A549 (cell line): ENCODE results near the gene NCBP3. TPM values are rescaled to one million over a fixed set of nuclear protein-coding genes. Genes with fewer than 3 reads are reported as not detected.
A peak's percentile ranks its signal among the peaks of the same experiment; 100 is the strongest.

Experiments used
- ATAC-seq, 2 experiments: fragments of 200-7000 bp in 1 of 2; fragments of >200 bp in 1 of 2; cut with Nextera tagmentation in 1 of 2; cut with Tn5 transposase in 1 of 2; 3 replicates each; pipeline versions ENCODE4 v1.8.0 to v1.9.1; 2018 to 2020; ENCODE audit warnings: mild to moderate bottlenecking in 1 of 2, moderate library complexity in 1 of 2
- CTCF ChIA-PET: fragments of 300-600 bp; sonication (Branson Sonifier 250); formaldehyde crosslinking; extraction: SDS; loops from one replicate; lab custom pipeline; 2021; ENCODE audit warnings: antibody characterized with exemption, inconsistent platforms; lab: Yijun Ruan, JAX
- POLR2A ChIA-PET: fragments of 350-600 bp; formaldehyde crosslinking; extraction: SDS; loops from one replicate; lab custom pipeline; 2021; ENCODE audit warnings: antibody characterized with exemption, inconsistent platforms; lab: Yijun Ruan, JAX
- DNase-seq, 2 experiments: peaks; one replicate each; pipeline versions ENCODE4 v3.0.0 to v3.0.0-alpha.2; 2011 to 2016; ENCODE audit warnings: low read depth in 1 of 2, low spot score in 1 of 2
- FAIRE-seq: peaks from 2 replicates; lab custom pipeline; 2011; peaks lifted over from hg19 to GRCh38; lab: Jason Lieb, UNC
- H3K27ac ChIP-seq, 2 experiments: fragments of >200 bp; sonication (Bioruptor Twin); formaldehyde crosslinking; 3 replicates each; pipeline ENCODE4 v1.5.1; 2016 to 2017
- H3K4me1 ChIP-seq: fragments of >200 bp; sonication (Bioruptor Twin); formaldehyde crosslinking; 3 replicates; pipeline ENCODE4 v1.6.1; 2016
- H3K4me2 ChIP-seq: fragments of >200 bp; sonication (Bioruptor Twin); formaldehyde crosslinking; 3 replicates; pipeline ENCODE4 v1.6.1; 2016
- H3K4me3 ChIP-seq: fragments of >200 bp; sonication (Bioruptor Twin); formaldehyde crosslinking; 3 replicates; pipeline ENCODE4 v1.5.1; 2016
- H3K9me3 ChIP-seq: fragments of >200 bp; sonication (Bioruptor Twin); formaldehyde crosslinking; 3 replicates; pipeline ENCODE4 v1.6.1; 2016
- CBX8 ChIP-seq: fragments of 200-600 bp; sonication (generic); IDR thresholded peaks from 2 replicates; pipeline ENCODE4 v1.6.1; 2016
- E2F6 ChIP-seq: IDR thresholded peaks from 2 replicates; pipeline ENCODE4 v1.6.1; 2012; ENCODE audit warnings: low read depth, borderline replicate concordance
- EHMT2 ChIP-seq: fragments of 200-600 bp; sonication (generic); IDR thresholded peaks from 2 replicates; pipeline ENCODE4 v1.6.1; 2016; ENCODE audit warnings: antibody characterized with exemption, low read depth, mild to moderate bottlenecking, moderate library complexity
- ESRRA ChIP-seq: fragments of 150-350 bp; IDR thresholded peaks from 2 replicates; pipeline ENCODE4 v1.6.1; 2014; ENCODE audit warnings: mild to moderate bottlenecking, low read length, borderline replicate concordance
- FOSL2 ChIP-seq, 2 experiments: fragments of 450-650 bp in 1 of 2; fragments of >200 bp in 1 of 2; sonication (Bioruptor Twin) in 1 of 2; formaldehyde crosslinking; IDR thresholded peaks; 2 replicates each; pipeline versions ENCODE4 v1.5.0 to v1.6.1; 2016 to 2020; ENCODE audit warnings: mild to moderate bottlenecking in 1 of 2, moderate library complexity in 1 of 2
- GATA3 ChIP-seq: IDR thresholded peaks from 2 replicates; pipeline ENCODE4 v1.6.1; 2012; ENCODE audit warnings: borderline replicate concordance
- HEYL ChIP-seq: fragments of 250-450 bp; sonication (Bioruptor Pico); IDR thresholded peaks from 2 replicates; pipeline ENCODE4 v1.8.0; 2021; ENCODE audit warnings: mild to moderate bottlenecking, moderate library complexity
- HOXB5 ChIP-seq: fragments of 250-450 bp; sonication (Bioruptor Pico); IDR thresholded peaks from 2 replicates; pipeline ENCODE4 v1.5.0; 2020; ENCODE audit warnings: mild to moderate bottlenecking, moderate library complexity
- KDM1A ChIP-seq: fragments of 200-600 bp; sonication (generic); IDR thresholded peaks from 2 replicates; pipeline ENCODE4 v1.6.1; 2016; ENCODE audit warnings: low read depth, mild to moderate bottlenecking
- MYC ChIP-seq: IDR thresholded peaks from 2 replicates; pipeline ENCODE4 v1.6.1; 2012; ENCODE audit warnings: mild to moderate bottlenecking, inconsistent platforms, low read length, improper control_type of control experiment, borderline replicate concordance
- NFE2L2 ChIP-seq: fragments of 150-350 bp; conservative IDR thresholded peaks from 2 replicates; pipeline ENCODE4 v1.6.1; 2014; ENCODE audit warnings: low read length
- NPAS2 ChIP-seq: fragments of 250-450 bp; sonication (Bioruptor Pico); IDR thresholded peaks from 2 replicates; pipeline ENCODE4 v1.8.0; 2022; ENCODE audit warnings: mild to moderate bottlenecking, moderate library complexity, borderline replicate concordance
- PHF8 ChIP-seq: fragments of 200-600 bp; sonication (generic); IDR thresholded peaks from 2 replicates; pipeline ENCODE4 v1.6.1; 2016; ENCODE audit warnings: low read depth, mild to moderate bottlenecking, antibody characterized with exemption, moderate library complexity, borderline replicate concordance
- POLR2A ChIP-seq: IDR thresholded peaks from 2 replicates; pipeline ENCODE4 v1.6.1; 2012; ENCODE audit warnings: mild to moderate bottlenecking, low read length
- RARB ChIP-seq: fragments of 250-450 bp; sonication (Bioruptor Pico); IDR thresholded peaks from 2 replicates; pipeline ENCODE4 v1.8.0; 2021; ENCODE audit warnings: mild to moderate bottlenecking, moderate library complexity
- RFX5 ChIP-seq: fragments of 450-650 bp; IDR thresholded peaks from 2 replicates; pipeline ENCODE4 v1.7.1; 2014; ENCODE audit warnings: antibody characterized with exemption, mild to moderate bottlenecking, moderate library complexity
- WGBS: methylation state at CpG from one replicate; pipeline ENCODE4 v1.1.6; 2017; ENCODE audit errors: missing lambda C conversion rate; 5-methylcytosine and 5-hydroxymethylcytosine counted together
- polyA plus RNA-seq, 4 experiments: library from polyadenylated mRNA; depleted of rRNA in 3 of 4; stranded (reverse); fragments of >200 nt; fragmentation: RNase III in 1 of 4; extraction: RNeasy Plus Mini Kit Qiagen cat#74134 plus additional on column Dnase treatment in 1 of 4; gene quantifications; 2 replicates in 3 of 4; 3 replicates in 1 of 4; pipeline ENCODE4 v1.2.3, GENCODE V29; 2011 to 2017
- TF ChIP-seq, protein P1 (sequence below): IDR thresholded peaks from 2 replicates; pipeline ENCODE4 v1.6.1; 2012
- TF ChIP-seq, protein P2 (sequence below): fragments of 200-600 bp; sonication (generic); IDR thresholded peaks from 2 replicates; pipeline ENCODE4 v1.6.1; 2016; ENCODE audit warnings: antibody characterized with exemption, mild to moderate bottlenecking, moderate library complexity

The NCBP3 gene
- polyA plus RNA-seq, 2 of the 4 experiments (the other 2 are of a cell fraction) = 32.7 to 36.6 TPM

GRCh38 chr17:3780986-3781385 is 65.1 kb downstream of the NCBP3 start (continued):
- TF ChIP-seq FOSL2 (IDR thresholded peaks at IDR 0.05) (no peak), FOSL2 (CRISPR knock-in tag; IDR thresholded peaks at IDR 0.05) (no peak), NFE2L2 (no peak), NPAS2 (CRISPR knock-in tag) (no peak), PHF8 (no peak), E2F6 (no peak), CBX8 (no peak)
- TF ChIP-seq, protein P1, sequence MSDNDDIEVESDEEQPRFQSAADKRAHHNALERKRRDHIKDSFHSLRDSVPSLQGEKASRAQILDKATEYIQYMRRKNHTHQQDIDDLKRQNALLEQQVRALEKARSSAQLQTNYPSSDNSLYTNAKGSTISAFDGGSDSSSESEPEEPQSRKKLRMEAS = no peak

DNA sequence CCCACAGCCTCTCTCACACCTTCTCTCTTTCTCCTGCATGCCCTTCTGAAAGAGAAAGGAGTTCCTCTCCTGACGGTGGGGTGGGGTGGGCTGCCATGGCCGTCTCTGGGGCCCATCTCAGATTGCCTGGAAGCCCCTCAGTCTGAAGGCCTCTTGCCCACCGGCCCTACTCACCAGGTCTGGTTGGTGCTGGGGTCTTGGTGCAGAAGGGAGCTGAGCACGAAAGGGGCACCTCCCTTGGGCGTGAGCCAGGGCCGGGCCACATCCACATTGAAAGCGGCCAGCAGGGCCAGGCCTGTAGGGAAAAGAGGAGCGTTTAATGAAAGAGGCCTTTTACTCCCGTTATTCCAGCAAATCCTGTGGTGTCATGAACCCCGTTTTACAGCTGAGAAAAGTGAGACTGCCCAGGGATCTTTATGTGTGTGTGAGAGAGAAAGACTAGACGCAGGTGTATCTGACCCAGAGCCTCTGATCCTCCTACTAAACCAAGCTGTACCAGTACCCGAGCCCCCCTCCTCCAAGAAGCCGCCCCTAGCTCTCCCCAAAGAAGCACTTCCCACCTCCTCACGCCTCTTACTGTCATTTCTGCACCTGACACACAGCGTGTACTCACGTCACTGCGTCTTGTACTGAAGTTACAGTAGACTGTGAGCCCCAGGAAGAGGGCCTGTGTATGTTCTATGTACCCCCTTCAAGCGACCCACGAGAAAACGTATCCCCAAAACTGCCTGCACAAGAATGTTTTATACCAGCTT is 68.5 kb downstream of the NCBP3 start:
- H3K9me3 ChIP-seq = no peaks in the 10 kb centered on the region
- no peak overlapping the region for H3K27ac ChIP-seq
- 71% methylated on average over 20 of the region's 20 CpGs for WGBS
- H3K4me1 ChIP-seq = peaks cover 13% of the 10 kb centered on the region
- POLR2A ChIA-PET = no interaction called here
- CTCF ChIA-PET = interaction anchor here (0.8 to 8.2 kb wide), 6 partner anchors 12 to 729 kb away, joined by 3 to 57 read pairs (median 4); no protein-coding TSS in a partner anchor
- no peak for TF ChIP-seq EHMT2
- no peak for TF ChIP-seq HEYL (CRISPR knock-in tag)
- TF ChIP-seq MYC = no peak
- no peak for TF ChIP-seq RFX5
- FAIRE-seq (no peak), DNase-seq (no peak), ATAC-seq (no peak)
- H3K4me3 ChIP-seq = no peak overlapping the region
- H3K4me2 ChIP-seq = no peak overlapping the region

DNA sequence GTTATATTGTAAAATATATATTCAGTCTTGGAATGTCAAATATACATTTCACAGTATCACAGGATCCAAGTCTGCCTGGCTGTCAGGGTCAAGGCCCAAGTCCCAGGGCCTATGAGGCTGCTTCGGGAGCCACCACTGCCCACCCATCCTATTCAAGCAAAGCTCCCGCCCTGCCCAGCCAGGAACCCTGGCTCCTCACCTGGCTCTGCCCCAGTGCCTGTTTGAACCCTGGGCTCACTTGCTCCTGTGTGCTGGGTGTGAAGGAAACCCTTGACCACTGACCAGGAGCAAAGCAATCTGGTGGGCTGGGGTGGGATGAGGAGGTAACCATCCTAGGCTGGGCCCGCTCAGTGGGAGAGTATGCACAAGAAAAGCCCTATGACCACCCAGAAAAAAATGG is 72.1 kb downstream of the NCBP3 start:
- DNase-seq (no peak), ATAC-seq (no peak), FAIRE-seq (no peak)
- H3K4me3 ChIP-seq = no peak overlapping the region
- TF ChIP-seq KDM1A (no peak), ESRRA (no peak), HOXB5 (CRISPR knock-in tag) (no peak), E2F6 (no peak), POLR2A (no peak), GATA3 (no peak), RARB (CRISPR knock-in tag) (no peak)
- TF ChIP-seq, protein P2, sequence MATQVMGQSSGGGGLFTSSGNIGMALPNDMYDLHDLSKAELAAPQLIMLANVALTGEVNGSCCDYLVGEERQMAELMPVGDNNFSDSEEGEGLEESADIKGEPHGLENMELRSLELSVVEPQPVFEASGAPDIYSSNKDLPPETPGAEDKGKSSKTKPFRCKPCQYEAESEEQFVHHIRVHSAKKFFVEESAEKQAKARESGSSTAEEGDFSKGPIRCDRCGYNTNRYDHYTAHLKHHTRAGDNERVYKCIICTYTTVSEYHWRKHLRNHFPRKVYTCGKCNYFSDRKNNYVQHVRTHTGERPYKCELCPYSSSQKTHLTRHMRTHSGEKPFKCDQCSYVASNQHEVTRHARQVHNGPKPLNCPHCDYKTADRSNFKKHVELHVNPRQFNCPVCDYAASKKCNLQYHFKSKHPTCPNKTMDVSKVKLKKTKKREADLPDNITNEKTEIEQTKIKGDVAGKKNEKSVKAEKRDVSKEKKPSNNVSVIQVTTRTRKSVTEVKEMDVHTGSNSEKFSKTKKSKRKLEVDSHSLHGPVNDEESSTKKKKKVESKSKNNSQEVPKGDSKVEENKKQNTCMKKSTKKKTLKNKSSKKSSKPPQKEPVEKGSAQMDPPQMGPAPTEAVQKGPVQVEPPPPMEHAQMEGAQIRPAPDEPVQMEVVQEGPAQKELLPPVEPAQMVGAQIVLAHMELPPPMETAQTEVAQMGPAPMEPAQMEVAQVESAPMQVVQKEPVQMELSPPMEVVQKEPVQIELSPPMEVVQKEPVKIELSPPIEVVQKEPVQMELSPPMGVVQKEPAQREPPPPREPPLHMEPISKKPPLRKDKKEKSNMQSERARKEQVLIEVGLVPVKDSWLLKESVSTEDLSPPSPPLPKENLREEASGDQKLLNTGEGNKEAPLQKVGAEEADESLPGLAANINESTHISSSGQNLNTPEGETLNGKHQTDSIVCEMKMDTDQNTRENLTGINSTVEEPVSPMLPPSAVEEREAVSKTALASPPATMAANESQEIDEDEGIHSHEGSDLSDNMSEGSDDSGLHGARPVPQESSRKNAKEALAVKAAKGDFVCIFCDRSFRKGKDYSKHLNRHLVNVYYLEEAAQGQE = no peak
- ChIA-PET CTCF (interaction anchor here (2.5 to 4.4 kb wide), 3 partner anchors 36 to 53 kb away, joined by 16 to 17 read pairs (median 16); no protein-coding TSS in a partner anchor), POLR2A (no interaction called here)
- H3K9me3 ChIP-seq = no peaks in the 10 kb centered on the region
- peak overlapping the region; percentile 50 for H3K4me2 ChIP-seq
- 86% methylated on average over 3 of the region's 3 CpGs for WGBS
- peak overlapping the region; percentile 36 to 67; a peak in 4 of 6 replicates for H3K27ac ChIP-seq
- H3K4me1 ChIP-seq = peaks cover 13% of the 10 kb centered on the region
